Activated naive CD4-positive, alpha-beta T cell treated with anti-CD3 and anti-CD28 coated beads, Interleukin-2, amount 10 ng/mL, durations not matched to agents 5 hours and 36 hours (primary cell): ENCODE results near the gene MPP2. TPM values are rescaled to one million over a fixed set of nuclear protein-coding genes. Genes with fewer than 3 reads are reported as not detected.

Source experiments
- total RNA-seq, 2 experiments: library from RNA; stranded (reverse); gene quantifications; one replicate each; pipeline ENCODE4 v1.2.3, GENCODE V29; 2021

MPP2 gene, protein sequence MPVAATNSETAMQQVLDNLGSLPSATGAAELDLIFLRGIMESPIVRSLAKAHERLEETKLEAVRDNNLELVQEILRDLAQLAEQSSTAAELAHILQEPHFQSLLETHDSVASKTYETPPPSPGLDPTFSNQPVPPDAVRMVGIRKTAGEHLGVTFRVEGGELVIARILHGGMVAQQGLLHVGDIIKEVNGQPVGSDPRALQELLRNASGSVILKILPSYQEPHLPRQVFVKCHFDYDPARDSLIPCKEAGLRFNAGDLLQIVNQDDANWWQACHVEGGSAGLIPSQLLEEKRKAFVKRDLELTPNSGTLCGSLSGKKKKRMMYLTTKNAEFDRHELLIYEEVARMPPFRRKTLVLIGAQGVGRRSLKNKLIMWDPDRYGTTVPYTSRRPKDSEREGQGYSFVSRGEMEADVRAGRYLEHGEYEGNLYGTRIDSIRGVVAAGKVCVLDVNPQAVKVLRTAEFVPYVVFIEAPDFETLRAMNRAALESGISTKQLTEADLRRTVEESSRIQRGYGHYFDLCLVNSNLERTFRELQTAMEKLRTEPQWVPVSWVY
- total RNA-seq = 1 to 10 TPM; 1.1 to 1.4 TPM

DNA sequence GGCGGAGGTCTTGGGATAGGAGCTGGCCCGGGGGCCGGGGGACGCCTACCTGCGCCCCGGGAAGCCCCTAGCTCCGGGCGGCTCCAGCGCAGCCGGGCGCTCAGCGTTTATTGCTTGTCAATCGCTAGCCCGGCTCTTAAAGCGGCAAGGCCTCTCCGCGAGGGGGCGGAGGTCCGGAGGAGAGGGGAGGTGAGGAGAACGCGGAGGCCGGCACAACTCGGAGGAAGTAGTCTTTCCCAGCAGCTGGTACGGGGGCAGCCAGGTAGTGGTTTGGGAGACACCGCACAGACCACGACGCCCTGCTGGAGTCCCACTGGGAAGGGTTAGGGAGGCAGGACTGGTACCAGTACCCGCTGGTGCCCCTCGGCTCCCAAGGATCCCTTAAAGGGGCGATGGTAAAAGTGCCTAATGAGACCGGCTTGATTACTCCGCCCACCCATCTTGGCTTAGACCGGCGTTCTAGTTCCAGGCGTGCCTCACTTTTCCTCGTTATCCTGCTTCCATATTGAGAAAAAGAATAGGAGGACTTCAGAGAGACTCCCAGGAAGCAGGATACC is at the start of gene MPP2:
Gene MPP2, minus strand, starts transcription at position 112 of the 557 bp plus-strand sequence. CDS start 3,076 bp downstream, outside the sequence.

DNA sequence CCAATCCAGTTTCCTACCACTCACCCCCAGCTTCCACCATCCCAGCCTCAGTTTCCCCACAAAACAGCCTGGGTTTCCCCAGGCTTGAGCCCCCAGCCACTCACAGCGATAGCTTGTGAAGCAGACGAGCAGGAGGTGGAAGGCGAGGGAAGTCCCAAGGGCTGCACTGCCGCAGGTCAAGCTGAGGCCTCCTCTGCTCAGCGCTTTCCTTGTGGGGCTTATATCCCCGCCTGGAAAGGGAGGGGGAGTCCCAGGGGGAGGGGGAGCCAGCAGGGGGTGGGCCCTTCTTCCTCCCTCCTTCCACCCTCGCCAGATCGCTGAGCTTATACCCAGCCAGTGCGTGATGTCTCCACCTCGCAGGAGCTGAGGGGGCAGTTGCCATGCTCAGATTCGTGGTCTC is 46.4 kb upstream of the MPP2 start, which contains the start of gene PYY:
Gene PYY, minus strand, starts transcription at position 195 of the 400 bp plus-strand sequence. CDS start 457 bp downstream, outside the sequence.

DNA sequence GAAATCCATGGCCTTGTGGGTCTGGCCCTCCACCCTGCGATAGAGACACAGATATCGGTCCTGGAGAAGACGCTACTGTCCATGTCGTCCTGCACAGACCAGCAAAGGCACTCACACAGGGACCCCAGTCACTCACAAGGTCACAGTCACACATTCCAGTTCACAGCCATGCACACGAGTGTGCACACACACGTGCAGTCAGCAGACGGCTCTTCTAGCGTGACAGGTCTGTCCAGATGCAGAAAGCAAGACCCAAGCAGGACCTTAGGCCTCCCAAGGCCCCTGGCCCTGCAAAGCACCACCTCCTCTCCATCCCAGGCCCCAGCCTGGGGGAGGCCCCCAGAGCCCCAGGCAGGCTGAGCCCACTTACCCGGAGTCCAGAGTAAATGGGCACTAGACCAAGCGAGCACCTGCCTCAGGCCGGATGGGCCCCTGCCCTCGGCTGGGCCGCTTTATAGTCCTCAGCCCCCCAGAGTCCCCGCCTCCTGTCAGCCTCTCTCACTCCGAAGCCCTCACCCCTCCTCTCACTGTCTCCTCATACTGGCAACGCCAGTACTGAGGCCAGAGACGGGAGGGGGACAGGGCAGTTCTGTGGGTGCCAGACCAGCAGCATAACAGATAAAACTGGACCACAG is 34.8 kb upstream of the MPP2 start, which contains the start of gene PPY:
Gene PPY, minus strand, starts transcription at position 426 of the 635 bp plus-strand sequence. CDS start 822 bp downstream, outside the sequence.

DNA sequence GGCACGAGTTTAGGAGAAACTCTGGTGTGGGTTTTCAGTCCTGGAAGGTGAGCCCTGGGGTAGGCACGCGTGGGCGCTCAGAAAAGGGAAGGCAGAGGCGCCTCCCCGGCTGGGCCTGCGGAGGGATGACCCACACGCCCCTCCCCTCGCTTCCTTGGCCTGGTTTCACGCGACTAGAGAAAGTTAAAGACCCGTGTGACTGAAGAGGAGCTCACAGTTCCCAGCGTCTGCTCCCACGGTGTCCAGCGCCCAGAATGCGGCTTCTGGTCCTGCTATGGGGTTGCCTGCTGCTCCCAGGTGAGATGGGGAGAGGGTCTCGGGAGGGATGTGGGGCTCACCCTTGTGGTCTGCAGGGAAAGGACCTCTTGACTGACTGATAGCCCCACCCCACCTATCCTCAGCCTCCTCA is 60.4 kb downstream of the MPP2 start, which contains the start of gene CD300LG:
Gene CD300LG, plus strand, starts transcription at position 214 of the 409 bp plus-strand sequence. Its CDS starts 41 bp downstream, at position 255.

DNA sequence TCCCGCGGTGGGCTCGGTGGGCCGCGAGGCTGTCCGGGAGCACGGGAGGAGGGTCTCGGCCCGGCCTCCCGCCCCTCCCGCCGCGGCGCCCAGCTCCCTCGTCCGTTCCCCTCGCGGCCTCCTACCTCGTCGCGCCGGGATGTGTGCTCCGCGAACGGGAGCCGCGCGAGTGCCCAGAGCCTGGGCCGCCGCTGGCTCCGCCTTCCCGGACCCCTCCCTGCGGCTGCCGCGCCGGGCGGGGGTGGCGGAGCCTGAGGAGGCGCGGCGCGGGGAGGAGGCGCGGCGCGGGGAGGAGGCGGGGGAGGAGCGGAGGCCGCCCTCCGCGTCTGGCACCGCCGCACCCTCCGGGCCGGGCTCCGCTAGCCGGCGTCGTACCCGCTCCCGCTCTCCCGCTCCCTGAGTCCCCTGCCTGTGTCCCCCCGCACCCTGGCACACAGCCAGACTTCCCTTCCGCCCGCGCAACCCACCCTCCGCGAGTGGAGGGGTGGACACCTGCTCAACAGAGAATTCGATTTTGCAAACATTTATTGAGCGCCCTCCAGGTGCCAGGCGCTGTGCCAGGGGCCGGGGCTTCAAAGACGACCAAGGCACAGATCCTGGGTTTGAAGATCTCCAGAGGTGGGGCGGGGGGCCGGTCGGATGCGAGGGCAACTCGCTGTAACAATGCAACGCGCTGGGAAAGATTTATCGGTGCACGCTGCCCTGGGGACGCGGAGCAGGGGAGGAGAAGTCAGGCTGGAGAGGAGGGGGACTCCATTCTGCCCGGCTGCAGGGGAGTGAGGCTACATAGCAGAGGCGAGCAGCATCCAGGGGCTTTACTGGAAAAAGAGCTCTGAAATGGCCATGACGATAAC is 74.1 kb downstream of the MPP2 start, which contains the start of gene MPP3:
Gene MPP3, minus strand, starts transcription at position 171 of the 854 bp plus-strand sequence. CDS start 1,240 bp downstream, outside the sequence.

Other genes with a start within 250 kb of the MPP2 start
- gene MEOX1, start 245.6 kb downstream of the MPP2 start, total RNA-seq = 10 to 100 TPM; 16.2 TPM
- not detected for gene SOST, start 148.7 kb downstream of the MPP2 start, total RNA-seq
- gene DUSP3, start 128.6 kb downstream of the MPP2 start, total RNA-seq = 1 to 10 TPM; 9.7 TPM
- not detected for gene CFAP97D1, start 127.1 kb downstream of the MPP2 start, total RNA-seq
- gene MPP3, start 74.4 kb downstream of the MPP2 start, total RNA-seq = not detected
- gene CD300LG, start 60.4 kb downstream of the MPP2 start, total RNA-seq = not detected
- gene PPY, start 34.9 kb upstream of the MPP2 start, total RNA-seq = not detected
- not detected for gene PYY, start 46.4 kb upstream of the MPP2 start, total RNA-seq
- 1 to 10 TPM; 1.4 to 1.5 TPM for gene NAGS, start 97.1 kb upstream of the MPP2 start, total RNA-seq
- gene TMEM101, start 107.4 kb upstream of the MPP2 start, total RNA-seq = 10 to 100 TPM; 29.2 to 30.9 TPM
- 10 to 100 TPM; 51.4 to 53.2 TPM for gene LSM12, start 159.1 kb upstream of the MPP2 start, total RNA-seq
- 10 to 100 TPM; 17.9 to 18.1 TPM for gene G6PC3, start 163.2 kb upstream of the MPP2 start, total RNA-seq
- 10 to 100 TPM; 49.0 to 51.0 TPM for gene HDAC5, start 216.1 kb upstream of the MPP2 start, total RNA-seq
- gene HROB, start 234.4 kb upstream of the MPP2 start, total RNA-seq = 10 to 100 TPM; 11.2 to 11.9 TPM